SJSA1 (cell line): ENCODE data around the gene IGF2BP2. TPM values are rescaled to one million over a fixed set of nuclear protein-coding genes. Genes with fewer than 3 reads are reported as not detected.
"Not testable (repeated sequence)": the region's sequence is repeated elsewhere in the genome, so short reads cannot be mapped to it uniquely, and the experiment has no call there.

ENCODE experiments used
- DNase-seq, 2 experiments: peaks; one replicate each; pipeline ENCODE4 v3.0.0-alpha.2; 2015 to 2020; ENCODE audit warnings: low spot score in 2 of 2, low read depth in 1 of 2
- H3K27ac ChIP-seq: fragments of 250-450 bp; sonication (Bioruptor Pico); 2 replicates; pipeline ENCODE4 v1.5.1; 2020; ENCODE audit warnings: mild to moderate bottlenecking, moderate library complexity
- H3K27me3 ChIP-seq: fragments of 250-450 bp; sonication (Bioruptor Pico); replicated peaks from 2 replicates; pipeline ENCODE4 v1.5.1; 2020; ENCODE audit warnings: mild to moderate bottlenecking, moderate library complexity
- H3K36me3 ChIP-seq: fragments of 250-450 bp; sonication (Bioruptor Pico); 2 replicates; pipeline ENCODE4 v1.5.1; 2020; ENCODE audit warnings: mild to moderate bottlenecking
- H3K4me1 ChIP-seq: fragments of 250-450 bp; sonication (Bioruptor Pico); replicated peaks from 2 replicates; pipeline ENCODE4 v1.6.1; 2021; ENCODE audit warnings: mild to moderate bottlenecking
- H3K4me3 ChIP-seq: fragments of 250-450 bp; sonication (Bioruptor Pico); 2 replicates; pipeline ENCODE4 v1.5.1; 2020; ENCODE audit warnings: mild to moderate bottlenecking
- H3K9me3 ChIP-seq: fragments of 250-450 bp; sonication (Bioruptor Pico); replicated peaks from 2 replicates; pipeline ENCODE4 v1.5.1; 2020; ENCODE audit warnings: mild to moderate bottlenecking
- total RNA-seq: library from RNA; depleted of rRNA; stranded (reverse); fragments of >200 nt; shearing (Covaris generic); gene quantifications from 2 replicates; pipeline ENCODE4 v1.2.3, GENCODE V29; 2014; rRNA removed

IGF2BP2 gene
- total RNA-seq: 37.9 and 96.5 TPM in 2 replicates

DNA sequence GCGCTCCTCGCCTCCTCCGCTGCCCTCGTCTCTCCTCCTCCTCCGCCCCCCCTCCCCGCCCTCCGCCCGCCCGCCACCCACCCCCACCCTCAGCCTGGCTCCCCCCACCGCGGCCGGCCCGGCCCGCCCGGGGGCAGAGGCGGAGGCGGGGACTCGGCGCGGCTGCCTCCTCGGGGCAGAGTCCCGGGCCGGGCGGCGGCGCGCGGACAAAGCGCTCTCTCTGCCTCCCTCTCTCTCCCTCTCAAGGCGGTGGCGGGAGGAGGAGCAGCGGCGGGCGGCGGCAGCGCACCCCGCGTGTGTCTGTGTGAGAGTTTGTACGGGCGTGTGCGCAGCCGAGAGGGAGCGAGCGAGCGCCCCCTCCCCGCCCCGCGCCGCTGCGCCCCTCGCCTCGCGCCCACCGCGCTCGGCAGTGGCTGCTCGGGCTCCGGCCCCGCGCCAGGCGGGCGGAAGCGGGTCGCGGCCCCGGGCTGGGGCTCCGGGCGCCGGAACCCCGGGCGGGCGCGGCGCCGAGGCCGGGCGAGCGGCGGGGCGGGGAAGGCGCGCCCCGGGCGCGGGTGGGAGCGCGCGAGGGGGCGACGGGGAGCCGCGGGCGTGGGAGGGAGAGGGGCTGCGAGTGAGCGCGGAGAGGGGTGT lies at the start of gene IGF2BP2:
TSS of gene IGF2BP2 (minus strand) at position 37 of the 633 bp plus-strand sequence. CDS start 82 bp downstream, outside the sequence.
- Histone ChIP-seq H3K4me1 (peaks cover 16% of the 10 kb centered on the region), H3K27me3 (no peaks in the 10 kb centered on the region), H3K36me3 (peaks cover 22% of the 10 kb centered on the region), H3K27ac (peak within 1 kb of the TSS; percentile 78), H3K4me3 (peak within 1 kb of the TSS; percentile 94), H3K9me3 (no peaks in the 10 kb centered on the region)
- peak; percentile 79 to 85 for DNase-seq

DNA sequence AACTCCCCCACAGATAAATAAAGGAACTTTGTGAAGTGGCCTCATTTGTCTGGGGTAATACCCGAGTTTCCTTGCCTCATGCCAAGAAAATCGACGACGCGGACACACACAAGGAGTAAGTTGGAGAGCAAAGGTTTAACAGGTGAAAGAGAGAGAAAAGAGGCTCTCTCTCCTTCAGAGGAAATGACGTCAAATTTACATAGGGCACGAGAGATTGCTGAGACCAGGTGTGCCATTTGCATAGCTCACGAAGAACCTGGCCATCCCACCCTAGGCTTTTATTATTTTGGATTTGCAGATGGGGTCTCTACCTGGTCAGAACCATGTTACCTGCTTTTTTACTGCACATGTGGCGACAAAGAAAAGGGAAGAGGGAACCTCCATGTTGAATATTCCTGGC lies 49.3 kb upstream of the IGF2BP2 start:
- Histone ChIP-seq H3K9me3 (no peaks in the 10 kb centered on the region), H3K27me3 (peaks cover 3% of the 10 kb centered on the region; the same call in 1 of the 2 replicates), H3K36me3 (no peaks in the 10 kb centered on the region), H3K4me3 (no peak overlapping the region), H3K4me1 (no peaks in the 10 kb centered on the region), H3K27ac (no peak overlapping the region)
- DNase-seq: no peak

GRCh38 chr3:185867650-185868049 lies 42.8 kb upstream of the IGF2BP2 start:
- Histone ChIP-seq H3K4me3 (no peak overlapping the region), H3K4me1 (no peaks in the 10 kb centered on the region), H3K36me3 (no peaks in the 10 kb centered on the region), H3K27ac (no peak overlapping the region), H3K9me3 (no peaks in the 10 kb centered on the region), H3K27me3 (no peaks in the 10 kb centered on the region; the same call in 1 of the 2 replicates)
- no peak for DNase-seq

GRCh38 chr3:185866995-185867394 lies 42.2 kb upstream of the IGF2BP2 start:
- H3K9me3 ChIP-seq: no peaks in the 10 kb centered on the region
- H3K36me3 ChIP-seq: no peaks in the 10 kb centered on the region
- H3K27me3 ChIP-seq: no peaks in the 10 kb centered on the region; the same call in 1 of the 2 replicates
- H3K4me3 ChIP-seq: no peak overlapping the region
- DNase-seq: no peak
- no peaks in the 10 kb centered on the region for H3K4me1 ChIP-seq
- H3K27ac ChIP-seq: no peak overlapping the region

- Histone ChIP-seq H3K27me3 (no peaks in the 10 kb centered on the region; the same call in 1 of the 2 replicates), H3K36me3 (no peaks in the 10 kb centered on the region), H3K9me3 (no peaks in the 10 kb centered on the region), H3K27ac (no peak overlapping the region), H3K4me1 (no peaks in the 10 kb centered on the region), H3K4me3 (no peak overlapping the region)
- DNase-seq: no peak
Measured at GRCh38 chr3:185866555-185866954, 41.7 kb upstream of the IGF2BP2 start.

DNA sequence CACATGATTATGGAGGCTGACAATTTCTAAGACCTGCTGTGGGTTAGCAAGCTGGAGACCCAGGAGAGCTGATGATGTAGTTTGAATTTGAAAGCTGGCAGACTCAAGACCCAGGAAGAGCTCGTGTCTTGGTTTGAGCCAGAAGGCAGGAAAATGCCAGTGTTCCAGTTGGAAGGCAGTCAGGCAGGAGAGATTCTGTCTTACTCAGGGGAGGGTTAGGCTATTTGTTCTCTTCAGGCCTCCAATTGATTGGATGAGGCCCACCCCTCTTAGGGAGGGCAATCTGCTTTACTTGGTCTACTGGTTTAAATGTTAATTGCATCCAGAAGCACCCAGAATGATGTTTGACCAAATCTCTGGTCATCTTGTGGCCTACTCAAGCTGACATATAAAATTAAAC lies 40.4 kb upstream of the IGF2BP2 start:
- H3K36me3 ChIP-seq: no peaks in the 10 kb centered on the region
- H3K4me3 ChIP-seq: no peak overlapping the region
- H3K9me3 ChIP-seq: no peaks in the 10 kb centered on the region
- no peaks in the 10 kb centered on the region; the same call in 1 of the 2 replicates for H3K27me3 ChIP-seq
- no peak for DNase-seq
- H3K4me1 ChIP-seq: no peaks in the 10 kb centered on the region
- H3K27ac ChIP-seq: no peak overlapping the region

DNA sequence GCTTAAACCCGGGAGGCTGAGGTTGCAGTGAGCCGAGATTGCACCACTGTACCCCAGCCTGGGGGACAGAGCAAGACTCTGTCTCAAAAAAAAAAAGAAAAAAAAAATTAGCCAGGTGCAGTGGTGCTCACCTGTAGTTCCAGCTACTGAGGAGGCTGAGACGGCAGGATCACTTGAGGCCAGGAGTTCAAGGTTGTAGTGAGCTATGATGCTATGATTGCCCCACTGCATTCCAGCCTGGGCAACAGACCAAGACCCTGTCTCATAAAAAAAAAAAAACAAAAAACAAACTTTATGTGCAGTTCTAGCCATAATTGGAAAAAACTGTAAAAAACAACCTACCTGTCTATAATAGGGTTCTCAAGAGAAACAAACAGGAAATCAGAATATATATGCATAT lies 39.9 kb upstream of the IGF2BP2 start:
- Histone ChIP-seq H3K27ac (no peak overlapping the region), H3K9me3 (no peaks in the 10 kb centered on the region), H3K27me3 (no peaks in the 10 kb centered on the region; the same call in 1 of the 2 replicates), H3K4me3 (no peak overlapping the region), H3K4me1 (no peaks in the 10 kb centered on the region), H3K36me3 (no peaks in the 10 kb centered on the region)
- DNase-seq: no peak

DNA sequence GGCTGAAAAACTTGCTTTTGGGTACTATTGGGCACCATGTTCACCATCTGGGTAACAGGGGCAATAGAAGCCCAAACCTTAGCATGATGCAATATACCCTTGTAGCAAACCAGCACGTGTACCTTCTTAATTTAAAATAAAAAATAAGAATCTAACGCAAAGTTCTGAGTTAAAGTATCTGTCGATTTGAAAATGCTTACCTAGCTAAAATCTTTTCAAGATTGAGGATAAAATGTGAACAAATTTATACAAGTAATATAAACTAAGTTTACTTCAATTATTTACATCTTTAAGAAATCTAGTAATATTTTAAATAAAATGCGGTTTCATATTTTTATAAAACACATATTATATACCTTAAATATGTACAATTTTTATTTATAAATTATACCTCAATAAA lies 38.1 kb upstream of the IGF2BP2 start:
- DNase-seq: no peak
- H3K4me1 ChIP-seq: no peaks in the 10 kb centered on the region
- H3K4me3 ChIP-seq: no peak overlapping the region
- no peak overlapping the region for H3K27ac ChIP-seq
- no peaks in the 10 kb centered on the region for H3K9me3 ChIP-seq
- no peaks in the 10 kb centered on the region for H3K36me3 ChIP-seq
- H3K27me3 ChIP-seq: no peaks in the 10 kb centered on the region; the same call in 1 of the 2 replicates

DNA sequence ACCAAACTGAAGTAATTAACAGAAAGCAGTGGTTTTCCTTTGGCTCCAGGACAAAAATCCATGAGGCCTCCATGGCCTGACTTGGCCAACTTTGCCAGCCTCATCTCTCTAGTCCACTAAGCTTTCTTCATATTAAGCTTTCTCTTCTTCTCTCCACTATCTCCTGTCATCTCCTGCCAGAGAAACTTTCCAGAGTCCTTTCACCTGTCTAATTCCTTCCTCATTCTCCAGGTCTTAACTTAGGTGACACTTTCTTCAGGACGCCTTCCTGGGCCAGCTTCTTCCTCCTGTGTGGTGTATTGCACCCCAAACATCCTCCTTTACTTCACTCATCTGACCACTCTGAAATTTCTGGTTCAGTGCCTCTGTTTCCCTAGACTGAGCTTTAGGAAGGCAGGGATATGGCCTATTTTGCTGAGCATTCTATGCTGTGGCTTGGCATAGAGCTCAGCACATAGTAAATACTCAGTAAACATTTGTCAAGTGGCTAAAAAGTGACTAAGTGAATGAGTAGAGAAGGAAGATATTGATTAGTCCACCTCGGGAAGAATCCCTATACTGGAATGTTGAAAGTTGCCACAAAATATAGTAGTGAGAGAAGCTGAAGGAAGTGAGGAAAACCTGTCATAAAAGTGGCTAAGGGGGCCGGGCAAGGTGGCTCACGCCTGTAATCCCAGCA lies 34.6 kb upstream of the IGF2BP2 start:
- Histone ChIP-seq H3K4me3 (no peak overlapping the region), H3K4me1 (no peaks in the 10 kb centered on the region), H3K36me3 (no peaks in the 10 kb centered on the region), H3K9me3 (no peaks in the 10 kb centered on the region), H3K27ac (no peak overlapping the region), H3K27me3 (no peaks in the 10 kb centered on the region)
- no peak for DNase-seq

DNA sequence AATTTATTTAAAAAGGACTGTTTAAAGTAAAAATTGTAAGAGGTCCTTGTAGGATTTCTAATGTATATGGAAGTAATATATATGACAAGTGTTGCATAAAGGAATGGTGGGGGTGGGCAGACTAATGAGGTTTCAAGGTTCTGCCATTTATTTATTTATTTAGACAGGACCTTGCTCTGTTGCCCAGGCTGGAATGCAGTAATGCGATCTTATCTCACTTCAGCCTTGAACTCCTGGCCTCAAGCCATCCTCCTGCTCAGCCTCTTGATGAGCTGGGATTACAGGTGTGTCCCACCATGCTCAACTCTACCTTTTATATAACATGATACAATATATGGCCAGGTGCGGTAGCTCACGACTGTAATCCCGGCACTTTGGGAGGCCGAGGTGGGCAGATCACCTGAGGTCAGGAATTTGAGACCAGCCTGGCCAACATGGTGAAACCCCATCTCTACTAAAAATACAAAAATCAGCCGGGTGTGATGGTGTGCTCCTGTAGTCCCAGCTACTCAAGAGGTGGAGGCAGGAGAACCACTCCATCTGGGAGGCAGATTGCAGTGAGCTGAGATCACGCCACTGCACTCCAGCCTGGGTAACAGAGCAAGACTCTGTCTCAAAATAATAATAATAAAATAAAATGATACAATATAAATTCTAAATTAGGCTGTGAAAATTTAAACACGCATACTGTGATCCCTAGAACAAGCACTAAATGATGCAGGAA lies 33.8 kb upstream of the IGF2BP2 start:
- Histone ChIP-seq H3K4me3 (no peak overlapping the region), H3K4me1 (no peaks in the 10 kb centered on the region), H3K27me3 (no peaks in the 10 kb centered on the region), H3K9me3 (no peaks in the 10 kb centered on the region), H3K36me3 (no peaks in the 10 kb centered on the region), H3K27ac (no peak overlapping the region)
- no peak for DNase-seq

DNA sequence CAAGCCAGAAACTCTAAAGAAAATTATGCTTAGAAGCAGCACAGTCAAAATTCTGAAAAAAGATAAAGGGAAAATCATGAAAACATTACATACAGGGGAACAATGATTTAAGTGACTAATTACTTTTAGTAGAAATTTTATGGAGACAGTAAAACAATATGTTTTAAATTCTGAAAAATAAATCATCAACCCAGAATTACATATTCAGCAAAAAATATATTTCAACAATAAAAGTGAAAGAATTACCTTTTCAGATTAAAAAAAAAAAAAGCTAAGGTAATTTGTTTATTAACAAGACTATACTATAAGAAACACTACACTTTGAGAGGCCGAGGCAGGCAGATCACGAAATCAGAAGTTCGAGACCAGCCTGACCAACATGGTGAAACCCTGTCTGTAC lies 32.4 kb upstream of the IGF2BP2 start:
- H3K9me3 ChIP-seq: no peaks in the 10 kb centered on the region
- no peak overlapping the region for H3K27ac ChIP-seq
- no peaks in the 10 kb centered on the region for H3K36me3 ChIP-seq
- H3K27me3 ChIP-seq: no peaks in the 10 kb centered on the region
- H3K4me1 ChIP-seq: no peaks in the 10 kb centered on the region
- no peak overlapping the region for H3K4me3 ChIP-seq
- DNase-seq: no peak

DNA sequence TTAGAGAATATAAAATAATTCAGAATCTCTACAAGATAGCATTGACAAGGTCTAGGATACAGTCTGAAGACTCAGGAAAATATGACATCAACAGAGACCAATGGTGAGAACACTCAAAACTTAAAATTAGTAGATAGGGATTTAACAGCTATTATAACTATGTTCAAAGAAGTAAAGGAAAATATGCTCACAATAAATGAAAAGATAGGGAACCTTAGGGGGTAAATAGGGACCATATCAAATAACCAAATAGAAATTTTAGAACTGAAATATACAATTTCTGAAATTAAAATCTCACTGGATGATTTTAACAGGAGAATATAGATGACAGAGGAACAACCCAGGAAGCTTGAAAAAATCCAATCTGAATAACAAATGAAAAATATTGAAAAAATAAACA lies 31.8 kb upstream of the IGF2BP2 start:
- no peaks in the 10 kb centered on the region for H3K9me3 ChIP-seq
- H3K27ac ChIP-seq: no peak overlapping the region
- DNase-seq: no peak
- no peak overlapping the region for H3K4me3 ChIP-seq
- H3K4me1 ChIP-seq: no peaks in the 10 kb centered on the region
- no peaks in the 10 kb centered on the region for H3K27me3 ChIP-seq
- H3K36me3 ChIP-seq: no peaks in the 10 kb centered on the region

- not testable (repeated sequence) for H3K27me3 ChIP-seq, H3K4me3 ChIP-seq, H3K27ac ChIP-seq, DNase-seq, H3K36me3 ChIP-seq, H3K4me1 ChIP-seq, H3K9me3 ChIP-seq
Measured at GRCh38 chr3:185853771-185854170, 28.9 kb upstream of the IGF2BP2 start.

DNA sequence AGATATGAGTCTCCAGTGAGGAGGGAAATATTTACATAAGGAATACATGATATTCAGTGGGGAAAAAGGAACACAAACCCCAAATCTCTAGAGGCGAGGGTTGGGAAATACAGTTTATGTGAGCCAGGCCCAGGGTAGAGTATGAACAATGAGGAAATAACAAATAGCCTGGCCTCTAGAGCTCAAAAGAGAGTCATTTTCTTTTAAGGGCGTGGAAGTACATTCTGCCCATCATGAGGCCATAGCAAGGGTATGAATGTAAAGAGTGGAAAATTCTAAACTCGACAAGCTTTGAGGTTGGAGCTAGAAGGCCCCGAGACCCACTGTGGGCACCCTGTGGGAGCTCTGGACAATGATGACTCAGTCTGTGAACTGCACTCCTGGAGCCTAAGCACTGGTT lies 27.8 kb upstream of the IGF2BP2 start:
- Histone ChIP-seq H3K9me3 (no peaks in the 10 kb centered on the region), H3K36me3 (no peaks in the 10 kb centered on the region), H3K4me1 (no peaks in the 10 kb centered on the region), H3K27ac (no peak overlapping the region), H3K27me3 (no peaks in the 10 kb centered on the region), H3K4me3 (no peak overlapping the region)
- DNase-seq: no peak
